Astrocyte (in vitro differentiated cells and primary cell): ENCODE results near the gene RBM46.

Experiments used
- CTCF ChIP-seq: IDR thresholded peaks from 2 replicates; pipeline ENCODE4 v1.5.1; 2011; ENCODE audit warnings: low read depth, mild to moderate bottlenecking, inconsistent platforms, low read length, moderate library complexity; ENCODE audit not compliant: insufficient read depth
- EZH2 ChIP-seq: IDR thresholded peaks from 2 replicates; pipeline ENCODE4 v1.6.1; 2012; ENCODE audit warnings: mild to moderate bottlenecking, low read length, inconsistent platforms; ENCODE audit not compliant: insufficient read depth

- no peak for TF ChIP-seq CTCF
- no peak for TF ChIP-seq EZH2
Observed at GRCh38 chr4:154838155-154838554, 57.1 kb downstream of the RBM46 start.
